Measurements from ENCODE around the gene ARRDC2.

The ARRDC2 gene

DNA sequence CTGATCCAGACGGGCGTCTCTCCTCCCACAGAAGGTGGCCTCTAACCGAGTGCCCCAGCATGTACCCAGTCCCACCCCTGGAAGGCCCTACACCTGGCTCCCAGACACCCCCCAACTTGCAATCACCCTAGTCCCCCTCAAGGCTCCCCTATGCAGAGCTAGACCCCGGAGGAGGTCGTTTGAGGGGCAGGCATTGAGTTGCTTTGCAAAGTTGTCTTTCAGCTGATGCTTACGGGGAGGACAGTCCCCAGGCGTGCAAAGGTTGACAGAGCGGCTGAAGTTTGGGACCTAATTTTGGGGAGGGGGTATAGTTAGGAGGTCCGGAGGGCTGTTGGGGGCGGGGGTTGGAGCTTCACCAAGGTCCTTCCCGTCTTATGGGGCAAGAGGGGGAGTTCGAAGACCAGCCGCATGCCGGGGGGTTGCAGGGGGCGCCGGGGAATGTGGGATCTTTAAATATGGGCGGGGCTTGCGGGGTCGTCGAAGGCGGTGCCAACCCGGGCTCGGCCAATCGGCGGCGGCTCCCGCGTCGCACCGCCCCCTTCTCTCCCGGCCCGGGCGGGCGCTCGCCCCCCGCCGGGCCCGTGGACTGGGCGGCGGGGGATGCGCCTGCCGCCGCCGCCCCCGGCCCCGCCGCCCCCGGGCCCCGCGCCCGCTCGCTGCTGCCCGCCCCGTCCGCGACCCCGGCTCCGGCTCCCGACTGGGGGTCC, 41.3 kb upstream of the ARRDC2 start, which contains the start of gene KCNN1:
Gene KCNN1, plus strand, starts transcription at position 558 of the 707 bp plus-strand sequence. CDS start 6,782 bp downstream, outside the sequence.
- no peak for TF ChIP-seq NFIC (IDR thresholded peaks at IDR 0.05)
- TF ChIP-seq ZBTB7A (IDR thresholded peaks at IDR 0.05; ENCODE audit: low read depth) = peak; percentile 81; the same call in 1 of the 2 replicates

DNA sequence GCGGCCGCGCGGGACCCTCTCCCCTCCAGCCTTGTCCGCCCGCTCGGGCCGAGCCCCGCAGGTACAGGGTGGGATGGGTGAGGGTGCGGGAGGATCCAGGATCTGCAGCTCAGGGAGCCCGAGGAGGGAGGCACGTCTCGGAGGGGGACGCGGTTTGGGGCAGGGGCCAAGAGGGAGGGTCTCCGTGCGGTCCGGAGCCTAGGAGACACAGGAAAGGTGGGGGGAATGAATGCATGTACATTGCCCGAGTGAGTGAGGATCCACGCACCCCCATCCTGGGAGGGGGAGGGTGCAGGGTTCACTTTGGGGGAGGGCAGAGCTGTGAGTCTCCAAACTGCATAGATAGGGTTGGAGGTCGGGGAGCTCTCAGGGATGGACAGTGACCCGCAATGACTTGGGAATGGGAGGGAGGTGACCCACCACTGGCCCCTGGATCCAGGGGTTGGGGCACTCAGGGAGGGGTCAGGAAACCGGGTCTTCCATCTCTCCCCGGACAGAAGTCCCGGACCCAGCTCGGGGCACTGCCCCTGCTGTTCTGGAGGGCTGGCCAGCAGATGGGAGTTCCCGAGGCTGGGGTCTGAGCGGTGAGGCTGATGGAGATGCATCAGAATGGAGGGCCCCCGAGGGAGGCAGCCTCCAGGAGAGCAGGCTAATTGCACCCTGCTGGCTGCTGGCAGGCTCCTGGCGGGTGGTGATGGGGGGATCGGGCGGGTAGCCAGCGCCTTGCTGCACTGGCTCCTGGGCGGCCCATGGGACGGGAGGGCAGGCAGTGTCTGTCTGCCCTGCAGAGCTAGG, 40.5 kb upstream of the ARRDC2 start:
- 0 out of 2 replicates have a peak, but pooled peaks have one; percentile 10 for TF ChIP-seq ZBTB7A (IDR thresholded peaks at IDR 0.05; ENCODE audit: low read depth)
- no peak for TF ChIP-seq TEAD4 (IDR thresholded peaks at IDR 0.05)
- TF ChIP-seq, protein P1, sequence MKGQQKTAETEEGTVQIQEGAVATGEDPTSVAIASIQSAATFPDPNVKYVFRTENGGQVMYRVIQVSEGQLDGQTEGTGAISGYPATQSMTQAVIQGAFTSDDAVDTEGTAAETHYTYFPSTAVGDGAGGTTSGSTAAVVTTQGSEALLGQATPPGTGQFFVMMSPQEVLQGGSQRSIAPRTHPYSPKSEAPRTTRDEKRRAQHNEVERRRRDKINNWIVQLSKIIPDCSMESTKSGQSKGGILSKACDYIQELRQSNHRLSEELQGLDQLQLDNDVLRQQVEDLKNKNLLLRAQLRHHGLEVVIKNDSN (IDR thresholded peaks at IDR 0.05) = no peak
- no peak for TF ChIP-seq TCF12 (IDR thresholded peaks at IDR 0.05; ENCODE audit: low read depth)

DNA sequence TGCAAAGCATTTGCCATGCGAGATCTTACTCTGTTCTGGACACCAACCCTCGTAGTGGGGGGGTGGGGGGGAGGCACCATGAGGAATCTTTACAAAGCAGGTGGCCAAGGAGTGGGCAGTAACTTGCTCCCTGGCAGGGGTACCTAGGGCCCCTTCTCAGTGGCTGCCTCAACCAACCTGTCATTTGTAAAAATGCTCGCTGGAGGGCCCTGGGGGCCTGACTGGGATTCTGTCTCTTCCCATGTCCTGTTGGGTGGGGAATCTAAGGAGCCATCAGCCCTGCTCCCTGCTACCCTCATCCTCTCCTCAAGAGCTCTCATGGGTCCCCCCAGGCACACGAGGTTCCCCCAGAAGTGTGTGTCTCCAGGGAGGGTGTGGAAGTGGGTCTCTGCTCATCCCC, 39.6 kb upstream of the ARRDC2 start:
- TF ChIP-seq TAF1 (IDR thresholded peaks at IDR 0.05; ENCODE audit: low read depth) = no peak

DNA sequence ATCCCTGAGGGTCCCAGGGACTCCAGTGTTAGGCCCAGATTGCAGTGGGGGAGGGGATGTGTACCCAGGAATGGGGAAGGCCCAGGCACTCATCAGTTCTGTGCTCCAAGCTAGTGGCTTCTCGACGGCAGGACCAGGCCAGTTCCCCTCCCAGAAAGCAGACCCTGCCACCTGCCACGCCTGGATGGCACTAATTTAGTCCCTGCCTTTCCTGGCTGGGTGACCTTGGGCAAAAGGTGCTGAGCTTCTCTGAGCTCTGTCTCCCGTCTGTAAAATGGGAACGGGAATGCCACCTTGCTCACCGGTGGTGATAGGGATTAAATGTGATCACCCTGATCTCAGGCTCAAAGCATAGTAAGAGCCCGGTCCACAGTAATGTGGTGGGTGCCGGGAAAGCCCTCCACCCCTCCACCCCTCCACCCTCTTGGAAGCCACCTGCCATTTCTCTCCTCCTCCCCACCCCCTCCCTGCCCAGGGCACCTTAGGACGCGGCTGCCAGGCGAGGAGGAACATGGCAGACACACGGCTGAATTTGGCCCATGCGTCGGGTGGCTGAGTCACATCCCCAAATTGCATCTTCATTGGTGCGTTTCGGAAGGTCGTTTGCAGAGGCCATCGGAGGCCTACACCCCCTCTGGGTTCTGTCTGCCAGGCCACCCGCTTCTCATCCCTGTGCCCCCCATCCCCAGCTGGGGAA, 38.7 kb upstream of the ARRDC2 start:
- TF ChIP-seq TEAD4 (IDR thresholded peaks at IDR 0.05) = no peak
- TF ChIP-seq, protein P2, sequence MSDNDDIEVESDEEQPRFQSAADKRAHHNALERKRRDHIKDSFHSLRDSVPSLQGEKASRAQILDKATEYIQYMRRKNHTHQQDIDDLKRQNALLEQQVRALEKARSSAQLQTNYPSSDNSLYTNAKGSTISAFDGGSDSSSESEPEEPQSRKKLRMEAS (IDR thresholded peaks at IDR 0.05) = no peak
- TF ChIP-seq, protein P1 (IDR thresholded peaks at IDR 0.05) = no peak
- TF ChIP-seq, protein P3, sequence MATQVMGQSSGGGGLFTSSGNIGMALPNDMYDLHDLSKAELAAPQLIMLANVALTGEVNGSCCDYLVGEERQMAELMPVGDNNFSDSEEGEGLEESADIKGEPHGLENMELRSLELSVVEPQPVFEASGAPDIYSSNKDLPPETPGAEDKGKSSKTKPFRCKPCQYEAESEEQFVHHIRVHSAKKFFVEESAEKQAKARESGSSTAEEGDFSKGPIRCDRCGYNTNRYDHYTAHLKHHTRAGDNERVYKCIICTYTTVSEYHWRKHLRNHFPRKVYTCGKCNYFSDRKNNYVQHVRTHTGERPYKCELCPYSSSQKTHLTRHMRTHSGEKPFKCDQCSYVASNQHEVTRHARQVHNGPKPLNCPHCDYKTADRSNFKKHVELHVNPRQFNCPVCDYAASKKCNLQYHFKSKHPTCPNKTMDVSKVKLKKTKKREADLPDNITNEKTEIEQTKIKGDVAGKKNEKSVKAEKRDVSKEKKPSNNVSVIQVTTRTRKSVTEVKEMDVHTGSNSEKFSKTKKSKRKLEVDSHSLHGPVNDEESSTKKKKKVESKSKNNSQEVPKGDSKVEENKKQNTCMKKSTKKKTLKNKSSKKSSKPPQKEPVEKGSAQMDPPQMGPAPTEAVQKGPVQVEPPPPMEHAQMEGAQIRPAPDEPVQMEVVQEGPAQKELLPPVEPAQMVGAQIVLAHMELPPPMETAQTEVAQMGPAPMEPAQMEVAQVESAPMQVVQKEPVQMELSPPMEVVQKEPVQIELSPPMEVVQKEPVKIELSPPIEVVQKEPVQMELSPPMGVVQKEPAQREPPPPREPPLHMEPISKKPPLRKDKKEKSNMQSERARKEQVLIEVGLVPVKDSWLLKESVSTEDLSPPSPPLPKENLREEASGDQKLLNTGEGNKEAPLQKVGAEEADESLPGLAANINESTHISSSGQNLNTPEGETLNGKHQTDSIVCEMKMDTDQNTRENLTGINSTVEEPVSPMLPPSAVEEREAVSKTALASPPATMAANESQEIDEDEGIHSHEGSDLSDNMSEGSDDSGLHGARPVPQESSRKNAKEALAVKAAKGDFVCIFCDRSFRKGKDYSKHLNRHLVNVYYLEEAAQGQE (IDR thresholded peaks at IDR 0.05; ENCODE audit: low read depth) = no peak
- no peak for TF ChIP-seq YY1 (IDR thresholded peaks at IDR 0.05; ENCODE audit: low read depth)
- no peak for TF ChIP-seq CREB1 (IDR thresholded peaks at IDR 0.05; ENCODE audit: low read depth)
- no peak for TF ChIP-seq EGR1 (IDR thresholded peaks at IDR 0.05)

DNA sequence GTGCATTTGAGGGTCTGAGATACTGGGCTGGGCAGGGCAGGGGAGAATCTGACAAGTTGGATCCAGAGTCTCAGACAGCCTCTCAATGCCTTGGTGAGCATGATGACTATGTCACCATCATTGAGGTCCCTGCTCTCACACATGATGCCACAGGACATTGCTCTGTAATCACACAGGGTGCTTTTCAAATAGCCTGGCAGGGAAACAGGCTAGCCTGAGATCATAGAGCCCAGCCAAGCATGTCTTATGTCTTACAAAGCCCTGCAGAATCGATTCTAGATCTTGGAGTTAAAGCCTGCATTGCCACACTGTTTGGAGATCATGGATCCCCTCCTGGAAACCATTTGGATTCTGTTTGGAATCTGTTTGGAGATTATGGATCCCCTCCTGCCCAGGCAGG, 35.7 kb upstream of the ARRDC2 start:
- TF ChIP-seq FOXM1 (IDR thresholded peaks at IDR 0.05; ENCODE audit: borderline replicate concordance, low read depth) (no peak), RAD21 (IDR thresholded peaks at IDR 0.05; ENCODE audit: low read depth) (no peak), TAF1 (IDR thresholded peaks at IDR 0.05; ENCODE audit: low read depth) (no peak), EP300 (IDR thresholded peaks at IDR 0.05; ENCODE audit: borderline replicate concordance) (no peak), TEAD4 (IDR thresholded peaks at IDR 0.05) (no peak), NFIC (IDR thresholded peaks at IDR 0.05) (no peak), ZBTB7A (IDR thresholded peaks at IDR 0.05; ENCODE audit: low read depth) (no peak), EGR1 (IDR thresholded peaks at IDR 0.05) (no peak), TCF12 (IDR thresholded peaks at IDR 0.05; ENCODE audit: low read depth) (no peak), YY1 (IDR thresholded peaks at IDR 0.05; ENCODE audit: low read depth) (no peak), CREB1 (IDR thresholded peaks at IDR 0.05; ENCODE audit: low read depth) (no peak), CEBPB (IDR thresholded peaks at IDR 0.05) (no peak)
- TF ChIP-seq, protein P1 (IDR thresholded peaks at IDR 0.05) = no peak
- TF ChIP-seq, protein P3 (IDR thresholded peaks at IDR 0.05; ENCODE audit: low read depth) = no peak
- TF ChIP-seq, protein P2 (IDR thresholded peaks at IDR 0.05) = no peak

Measured in Ishikawa (cell line).